Gastrocnemius medialis (tissue), 4 donors: Measurements from ENCODE around the gene OR10H4. TPM values are rescaled to one million over a fixed set of nuclear protein-coding genes. Genes with fewer than 3 reads are reported as not detected.

Source experiments
- ATAC-seq, 2 donors: fragments of 150-250 bp; one replicate each; pipeline ENCODE4 v1.9.1; 2016
- DNase-seq, 2 donors: peaks; one replicate each; pipeline ENCODE4 v3.0.0-alpha.2; 2019
- H3K27ac ChIP-seq, 4 donors: fragments of 200-600 bp; sonication (generic); 1 replicate in 1 of 4; 2 replicates in 3 of 4; pipeline ENCODE4 v1.5.1; 2016 to 2018; ENCODE audit warnings: mild to moderate bottlenecking in 2 of 4, moderate library complexity in 1 of 4
- H3K27me3 ChIP-seq, 3 donors: fragments of 200-600 bp; sonication (generic) in 2 of 3; 1 replicate in 1 of 3; 2 replicates in 2 of 3; pipeline versions ENCODE4 v1.5.1 to v1.6.0; 2016 to 2019; ENCODE audit warnings: mild to moderate bottlenecking in 1 of 3, moderate library complexity in 1 of 3
- H3K36me3 ChIP-seq, 2 donors: fragments of 200-600 bp; sonication (generic) in 1 of 2; one replicate each; pipeline ENCODE4 v1.5.1; 2017 to 2018
- H3K4me1 ChIP-seq, 2 donors: fragments of 200-600 bp; sonication (generic) in 1 of 2; one replicate each; pipeline ENCODE4 v1.5.1; 2016 to 2017; ENCODE audit warnings: mild to moderate bottlenecking in 2 of 2
- H3K4me3 ChIP-seq, 4 donors: fragments of 200-600 bp; sonication (generic) in 3 of 4; 1 replicate in 1 of 4; 2 replicates in 3 of 4; pipeline ENCODE4 v1.5.1; 2016 to 2019; ENCODE audit warnings: mild to moderate bottlenecking in 2 of 4
- H3K9me3 ChIP-seq, 3 donors: fragments of 200-600 bp; sonication (generic) in 2 of 3; 1 replicate in 1 of 3; 2 replicates in 2 of 3; pipeline ENCODE4 v1.5.1; 2016 to 2019
- CTCF ChIP-seq, 5 experiments: fragments of 450-650 bp in 3 of 5; fragments of 200-600 bp in 2 of 5; sonication (generic) in 2 of 5; IDR thresholded peaks in 4 of 5; conservative IDR thresholded peaks in 1 of 5; 1 replicate in 4 of 5; 2 replicates in 1 of 5; pipeline ENCODE4 v1.5.1; 2016 to 2019; ENCODE audit warnings: antibody characterized with exemption in 5 of 5, mild to moderate bottlenecking in 3 of 5, moderate library complexity in 3 of 5
- POLR2A ChIP-seq, 2 donors: fragments of 450-650 bp; IDR thresholded peaks; one replicate each; pipeline ENCODE4 v1.6.1; 2017; ENCODE audit warnings: antibody characterized with exemption in 2 of 2, mild to moderate bottlenecking in 2 of 2, moderate library complexity in 2 of 2
- in situ Hi-C, 4 donors: fragments of 200-750 bp; cut with MboI; loops; one replicate each; pipeline versions ENCODE4 v1.15.0 to v1.8.0; 2017; ENCODE audit warnings: low sequenced_read_pairs in 4 of 4
- intact Hi-C: fragments of 100-400 bp; cut with DNase I; formaldehyde crosslinking; loops from one replicate; pipeline ENCODE4 v1.15.1; 2023; ENCODE audit warnings: low total_unique reads
- total RNA-seq, 4 donors: library from RNA; depleted of rRNA; stranded (reverse); fragments of >200 nt; gene quantifications; one replicate each; pipeline versions ENCODE4 v1.1.0 to v1.2.3, GENCODE V29; 2016

The OR10H4 gene
- total RNA-seq, 4 donors from 2014 or later, result not detected

GRCh38 chr19:15936950-15937349, 11.9 kb upstream of the OR10H4 start:
- no peaks in the 10 kb centered on the region for H3K27me3 ChIP-seq
- in situ Hi-C loops, result no loop called here
- no peaks in the 10 kb centered on the region for H3K9me3 ChIP-seq
- no peak for ATAC-seq
- intact Hi-C loops, result no loop called here
- H3K36me3 ChIP-seq, result no peaks in the 10 kb centered on the region
- H3K27ac ChIP-seq, result no peak overlapping the region
- H3K4me3 ChIP-seq, result no peak overlapping the region
- TF ChIP-seq POLR2A (IDR thresholded peaks at IDR 0.05), result no peak
- no peak for TF ChIP-seq CTCF (IDR thresholded peaks at IDR 0.05 in 4 of 5, conservative IDR thresholded peaks at IDR 0.05 in 1 of 5)
- DNase-seq, result no peak
- no peaks in the 10 kb centered on the region for H3K4me1 ChIP-seq

- Histone ChIP-seq H3K36me3 (no peaks in the 10 kb centered on the region), H3K27me3 (peaks cover 0 to 5% (median 0%) of the 10 kb centered on the region in 3 donors), H3K27ac (no peak overlapping the region), H3K4me3 (no peak overlapping the region), H3K4me1 (no peaks in the 10 kb centered on the region), H3K9me3 (no peaks in the 10 kb centered on the region)
- TF ChIP-seq CTCF (IDR thresholded peaks at IDR 0.05 in 4 of 5, conservative IDR thresholded peaks at IDR 0.05 in 1 of 5) (no peak), POLR2A (IDR thresholded peaks at IDR 0.05) (no peak)
- intact Hi-C loops (no loop called here), in situ Hi-C loops (no loop called here)
- DNase-seq (no peak), ATAC-seq (no peak)
Measured at GRCh38 chr19:15937771-15938170, 11.0 kb upstream of the OR10H4 start.

GRCh38 chr19:15944401-15944800, 4.4 kb upstream of the OR10H4 start:
- H3K36me3 ChIP-seq, result no peaks in the 10 kb centered on the region
- no peaks in the 10 kb centered on the region for H3K4me1 ChIP-seq
- peaks cover 0 to 9% (median 0%) of the 10 kb centered on the region in 3 donors for H3K9me3 ChIP-seq
- ATAC-seq (no peak), DNase-seq (no peak)
- no peak overlapping the region for H3K4me3 ChIP-seq
- intact Hi-C loops, result no loop called here
- H3K27ac ChIP-seq, result no peak overlapping the region
- peaks cover 0 to 5% (median 0%) of the 10 kb centered on the region in 3 donors for H3K27me3 ChIP-seq
- no peak for TF ChIP-seq CTCF (IDR thresholded peaks at IDR 0.05 in 4 of 5, conservative IDR thresholded peaks at IDR 0.05 in 1 of 5)
- TF ChIP-seq POLR2A (IDR thresholded peaks at IDR 0.05), result no peak
- in situ Hi-C loops, result no loop called here

GRCh38 chr19:15945301-15945700, 3.5 kb upstream of the OR10H4 start:
- Histone ChIP-seq H3K4me3 (no peak overlapping the region), H3K9me3 (peaks cover 0 to 10% (median 0%) of the 10 kb centered on the region in 3 donors), H3K27me3 (peaks cover 0 to 5% (median 0%) of the 10 kb centered on the region in 3 donors), H3K27ac (no peak overlapping the region), H3K4me1 (no peaks in the 10 kb centered on the region), H3K36me3 (no peaks in the 10 kb centered on the region)
- in situ Hi-C loops, result no loop called here
- DNase-seq (no peak), ATAC-seq (no peak)
- TF ChIP-seq CTCF (IDR thresholded peaks at IDR 0.05 in 4 of 5, conservative IDR thresholded peaks at IDR 0.05 in 1 of 5) (no peak), POLR2A (IDR thresholded peaks at IDR 0.05) (no peak)
- intact Hi-C loops, result no loop called here

- no peak for ATAC-seq
- Histone ChIP-seq H3K36me3 (no peaks in the 10 kb centered on the region), H3K27ac (no peak overlapping the region), H3K9me3 (no peaks in the 10 kb centered on the region), H3K27me3 (peaks cover 0 to 9% (median 6%) of the 10 kb centered on the region in 3 donors), H3K4me3 (no peak overlapping the region), H3K4me1 (no peaks in the 10 kb centered on the region)
- in situ Hi-C loops, result no loop called here
- intact Hi-C loops, result no loop called here
- DNase-seq, result no peak
- TF ChIP-seq CTCF (IDR thresholded peaks at IDR 0.05 in 4 of 5, conservative IDR thresholded peaks at IDR 0.05 in 1 of 5), result no peak
- TF ChIP-seq POLR2A (IDR thresholded peaks at IDR 0.05), result no peak
Measured at GRCh38 chr19:15954820-15955219, 6.0 kb downstream of the OR10H4 start.
